SJSA1 (cell line): Measurements from ENCODE around the gene PPFIBP2. TPM values are rescaled to one million over a fixed set of nuclear protein-coding genes. Genes with fewer than 3 reads are reported as not detected.
"Not testable (repeated sequence)": the region's sequence is repeated elsewhere in the genome, so short reads cannot be mapped to it uniquely, and the experiment has no call there.

Experiments
- DNase-seq, 2 experiments: peaks; one replicate each; pipeline ENCODE4 v3.0.0-alpha.2; 2015 to 2020; ENCODE audit warnings: low spot score in 2 of 2, low read depth in 1 of 2
- H3K27ac ChIP-seq: fragments of 250-450 bp; sonication (Bioruptor Pico); 2 replicates; pipeline ENCODE4 v1.5.1; 2020; ENCODE audit warnings: mild to moderate bottlenecking, moderate library complexity
- H3K27me3 ChIP-seq: fragments of 250-450 bp; sonication (Bioruptor Pico); replicated peaks from 2 replicates; pipeline ENCODE4 v1.5.1; 2020; ENCODE audit warnings: mild to moderate bottlenecking, moderate library complexity
- H3K36me3 ChIP-seq: fragments of 250-450 bp; sonication (Bioruptor Pico); 2 replicates; pipeline ENCODE4 v1.5.1; 2020; ENCODE audit warnings: mild to moderate bottlenecking
- H3K4me1 ChIP-seq: fragments of 250-450 bp; sonication (Bioruptor Pico); replicated peaks from 2 replicates; pipeline ENCODE4 v1.6.1; 2021; ENCODE audit warnings: mild to moderate bottlenecking
- H3K4me3 ChIP-seq: fragments of 250-450 bp; sonication (Bioruptor Pico); 2 replicates; pipeline ENCODE4 v1.5.1; 2020; ENCODE audit warnings: mild to moderate bottlenecking
- H3K9me3 ChIP-seq: fragments of 250-450 bp; sonication (Bioruptor Pico); replicated peaks from 2 replicates; pipeline ENCODE4 v1.5.1; 2020; ENCODE audit warnings: mild to moderate bottlenecking
- total RNA-seq: library from RNA; depleted of rRNA; stranded (reverse); fragments of >200 nt; shearing (Covaris generic); gene quantifications from 2 replicates; pipeline ENCODE4 v1.2.3, GENCODE V29; 2014

Gene PPFIBP2
- total RNA-seq, 1 experiment from 2014 or later = 7.4 TPM

- Histone ChIP-seq H3K4me1 (no peaks in the 10 kb centered on the region), H3K27me3 (no peaks in the 10 kb centered on the region), H3K9me3 (no peaks in the 10 kb centered on the region), H3K27ac (no peak overlapping the region), H3K36me3 (no peaks in the 10 kb centered on the region), H3K4me3 (no peak overlapping the region)
- no peak for DNase-seq
These were observed 131.4 kb downstream of the PPFIBP2 start for GRCh38 chr11:7645206-7645605.

GRCh38 chr11:7646866-7647265 lies 133.1 kb downstream of the PPFIBP2 start:
- Histone ChIP-seq H3K27ac (no peak overlapping the region), H3K27me3 (no peaks in the 10 kb centered on the region), H3K4me3 (no peak overlapping the region), H3K9me3 (no peaks in the 10 kb centered on the region), H3K36me3 (no peaks in the 10 kb centered on the region), H3K4me1 (no peaks in the 10 kb centered on the region)
- no peak for DNase-seq

- H3K4me1 ChIP-seq = no peaks in the 10 kb centered on the region
- H3K36me3 ChIP-seq = no peaks in the 10 kb centered on the region
These were observed 134.5 kb downstream of the PPFIBP2 start for GRCh38 chr11:7648264-7648663.

GRCh38 chr11:7651140-7651551 lies 137.3 kb downstream of the PPFIBP2 start:
- Histone ChIP-seq H3K4me3 (no peak overlapping the region), H3K36me3 (no peaks in the 10 kb centered on the region), H3K27ac (no peak overlapping the region), H3K9me3 (no peaks in the 10 kb centered on the region), H3K27me3 (no peaks in the 10 kb centered on the region), H3K4me1 (no peaks in the 10 kb centered on the region)
- DNase-seq = no peak

More at GRCh38 chr11:7648264-7648663, 134.5 kb downstream of the PPFIBP2 start:
- H3K4me3 ChIP-seq = no peak overlapping the region
- no peak overlapping the region for H3K27ac ChIP-seq
- H3K9me3 ChIP-seq = no peaks in the 10 kb centered on the region
- no peaks in the 10 kb centered on the region for H3K27me3 ChIP-seq
- DNase-seq = no peak

DNA sequence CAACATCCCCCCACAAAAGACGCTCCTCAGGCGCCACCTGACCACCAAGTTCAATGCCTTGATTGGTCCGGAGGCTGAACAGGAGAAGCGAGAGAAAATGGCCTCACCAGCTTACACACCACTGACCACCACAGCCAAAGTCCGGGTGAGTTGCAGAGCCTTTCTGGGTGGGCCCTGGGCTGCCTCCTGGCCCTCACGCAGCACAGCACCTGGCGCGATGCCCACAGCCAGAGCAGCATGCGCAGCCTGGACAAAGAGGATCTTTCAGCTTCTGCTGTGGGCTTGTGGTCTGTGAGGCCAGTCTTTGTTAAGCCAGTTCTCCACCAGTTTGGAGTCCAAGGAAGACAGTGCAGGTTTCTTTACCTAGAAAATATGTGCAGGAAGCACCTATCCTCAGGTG lies 137.9 kb downstream of the PPFIBP2 start:
- H3K9me3 ChIP-seq = no peaks in the 10 kb centered on the region
- no peaks in the 10 kb centered on the region for H3K36me3 ChIP-seq
- H3K4me1 ChIP-seq = no peaks in the 10 kb centered on the region
- no peak overlapping the region for H3K27ac ChIP-seq
- no peaks in the 10 kb centered on the region for H3K27me3 ChIP-seq
- DNase-seq = no peak
- no peak overlapping the region for H3K4me3 ChIP-seq

DNA sequence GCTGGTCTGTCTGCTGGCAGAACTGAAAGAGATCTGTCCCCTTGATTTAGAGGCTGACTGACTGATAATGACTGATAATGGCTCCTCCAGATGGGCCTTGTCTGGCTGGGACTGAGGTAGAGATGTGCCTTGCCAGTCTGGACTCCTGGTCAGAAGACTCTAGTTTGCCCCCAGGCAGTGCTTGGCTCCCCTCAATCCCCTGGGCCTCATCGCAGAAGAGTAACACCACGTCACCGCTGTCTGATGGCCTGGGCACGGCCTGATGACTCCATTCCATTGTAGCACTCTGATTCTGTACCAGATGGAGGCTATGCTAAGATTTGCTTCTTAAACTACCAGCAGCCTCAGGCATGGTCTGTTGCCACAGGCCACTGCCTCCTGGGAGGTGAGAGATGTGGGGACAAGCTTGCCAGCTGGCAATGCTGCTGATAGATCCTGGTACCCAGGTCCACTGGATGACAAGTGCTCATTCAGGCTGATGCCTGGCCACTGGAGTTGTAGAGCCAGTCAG lies 140.5 kb downstream of the PPFIBP2 start:
- H3K36me3 ChIP-seq = no peaks in the 10 kb centered on the region
- H3K27me3 ChIP-seq = no peaks in the 10 kb centered on the region
- no peaks in the 10 kb centered on the region for H3K9me3 ChIP-seq
- H3K27ac ChIP-seq = no peak overlapping the region
- no peak for DNase-seq
- no peaks in the 10 kb centered on the region for H3K4me1 ChIP-seq
- H3K4me3 ChIP-seq = no peak overlapping the region

- no peak overlapping the region for H3K4me3 ChIP-seq
- no peaks in the 10 kb centered on the region for H3K9me3 ChIP-seq
- H3K4me1 ChIP-seq = no peaks in the 10 kb centered on the region
- no peaks in the 10 kb centered on the region for H3K27me3 ChIP-seq
- H3K36me3 ChIP-seq = no peaks in the 10 kb centered on the region
- DNase-seq = no peak
- no peak overlapping the region for H3K27ac ChIP-seq
These were observed 141.7 kb downstream of the PPFIBP2 start for GRCh38 chr11:7655253-7656217.

DNA sequence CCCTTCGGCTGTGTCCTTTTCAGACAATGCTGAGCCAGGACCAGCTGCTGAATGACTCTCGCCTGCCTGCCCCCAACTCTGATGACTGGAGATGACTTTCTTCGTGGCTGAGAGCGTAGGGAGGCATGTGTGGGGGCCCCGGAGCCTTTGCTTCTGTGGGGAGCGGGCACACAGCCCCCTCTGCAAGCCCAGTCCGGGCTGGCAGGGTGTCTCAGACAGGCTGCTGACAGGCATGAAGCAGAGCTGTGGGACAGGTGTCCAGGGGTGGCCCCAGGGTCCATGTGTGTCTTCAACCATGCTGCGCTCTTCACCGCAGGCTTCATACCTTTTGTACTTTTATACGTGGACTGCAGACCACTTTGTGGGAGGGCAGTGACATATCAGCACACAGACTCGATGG lies 142.9 kb downstream of the PPFIBP2 start:
- H3K27me3 ChIP-seq = no peaks in the 10 kb centered on the region
- H3K27ac ChIP-seq = no peak overlapping the region
- H3K9me3 ChIP-seq = no peaks in the 10 kb centered on the region
- H3K4me1 ChIP-seq = no peaks in the 10 kb centered on the region
- H3K36me3 ChIP-seq = no peaks in the 10 kb centered on the region
- no peak for DNase-seq
- H3K4me3 ChIP-seq = no peak overlapping the region

DNA sequence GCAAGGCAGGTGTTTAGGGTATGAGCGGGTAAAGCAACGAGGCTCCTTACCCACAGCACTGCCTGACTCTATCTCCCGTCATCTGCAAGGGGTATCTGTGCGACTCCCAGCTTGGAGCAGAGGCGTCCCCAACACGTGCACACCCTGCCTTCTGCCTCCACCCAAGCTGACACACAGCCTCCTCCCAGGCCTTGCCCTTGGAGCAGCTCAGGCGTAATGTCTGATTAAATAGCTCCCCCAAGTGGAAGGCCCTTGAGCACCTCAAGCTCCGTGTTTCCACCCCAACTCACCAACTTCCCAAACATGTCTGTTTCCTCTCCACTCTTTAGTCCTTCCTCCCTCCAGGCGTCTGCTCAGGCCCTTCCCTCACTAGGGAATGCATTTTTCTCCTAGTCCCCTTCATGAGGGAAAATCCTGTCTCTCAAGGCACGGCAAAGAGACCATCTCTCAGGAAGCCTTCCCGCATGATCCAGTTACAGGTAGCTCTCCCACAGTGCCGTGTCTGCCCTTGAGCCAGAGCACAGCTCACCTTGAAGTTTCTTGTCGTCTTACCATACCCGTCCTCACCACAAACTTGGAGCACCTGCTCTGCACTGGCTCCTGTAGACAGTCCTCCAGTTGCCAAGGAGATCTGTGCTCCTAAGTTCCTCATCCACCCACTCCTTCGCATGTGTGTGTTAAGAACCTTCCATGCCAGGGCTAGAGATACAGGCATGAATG lies 143.7 kb downstream of the PPFIBP2 start:
- Histone ChIP-seq H3K27ac (no peak overlapping the region), H3K4me1 (no peaks in the 10 kb centered on the region), H3K4me3 (no peak overlapping the region), H3K9me3 (no peaks in the 10 kb centered on the region), H3K27me3 (no peaks in the 10 kb centered on the region), H3K36me3 (no peaks in the 10 kb centered on the region)
- DNase-seq = peak; percentile 23 to 48

- H3K36me3 ChIP-seq, H3K4me3 ChIP-seq, H3K4me1 ChIP-seq, H3K27me3 ChIP-seq, H3K9me3 ChIP-seq, DNase-seq, H3K27ac ChIP-seq: not testable (repeated sequence)
These were observed 149.7 kb downstream of the PPFIBP2 start for GRCh38 chr11:7663531-7663930.

- no peaks in the 10 kb centered on the region for H3K27me3 ChIP-seq
- no peak overlapping the region for H3K4me3 ChIP-seq
- peaks cover 7% of the 10 kb centered on the region for H3K4me1 ChIP-seq
- no peak overlapping the region for H3K27ac ChIP-seq
- H3K9me3 ChIP-seq = no peaks in the 10 kb centered on the region
- DNase-seq = no peak
- H3K36me3 ChIP-seq = no peaks in the 10 kb centered on the region
These were observed 151.1 kb downstream of the PPFIBP2 start for GRCh38 chr11:7664867-7665266.

DNA sequence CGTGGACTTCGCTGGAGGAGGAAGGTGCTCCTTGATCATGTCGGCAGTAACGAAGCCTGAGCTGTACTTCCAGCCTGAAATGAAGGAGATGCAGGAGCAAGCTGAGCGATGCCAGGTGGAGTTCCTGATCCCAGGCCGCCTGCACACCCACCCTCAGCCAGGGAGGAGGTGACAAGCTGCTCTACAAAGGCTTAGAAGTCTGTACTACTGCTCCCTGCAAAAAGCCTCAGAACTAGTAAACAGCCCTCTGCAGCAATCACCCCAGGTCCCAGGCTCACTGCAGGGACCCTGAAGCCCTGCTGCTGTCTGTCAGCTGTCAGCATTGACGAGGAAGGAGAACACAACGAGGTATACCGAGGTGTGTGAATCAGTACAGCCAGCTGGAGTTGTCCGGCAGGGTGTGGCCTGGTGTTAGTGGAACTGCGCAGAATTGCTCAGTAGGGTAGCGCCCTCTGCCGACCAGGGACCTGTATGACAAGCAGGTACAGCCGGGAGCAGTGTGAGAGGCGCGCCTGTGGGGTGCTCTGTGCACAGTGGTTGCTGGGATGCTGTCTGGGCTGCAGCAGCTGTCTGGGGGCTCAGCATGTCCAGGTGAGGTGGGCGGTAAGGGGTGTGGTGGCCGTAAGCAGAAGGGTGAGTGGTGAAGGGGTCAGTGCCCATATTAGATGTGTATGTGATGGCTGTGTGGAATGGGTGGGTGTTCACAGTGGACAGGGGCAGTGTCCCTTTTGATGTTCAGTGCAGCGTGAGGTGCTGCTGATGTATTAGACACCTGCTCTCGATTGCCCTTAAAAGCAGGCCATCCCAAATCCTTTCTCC lies 151.9 kb downstream of the PPFIBP2 start:
- Histone ChIP-seq H3K27ac (no peak overlapping the region), H3K36me3 (no peaks in the 10 kb centered on the region), H3K9me3 (no peaks in the 10 kb centered on the region), H3K27me3 (no peaks in the 10 kb centered on the region), H3K4me3 (no peak overlapping the region), H3K4me1 (peaks cover 7% of the 10 kb centered on the region)
- DNase-seq = peak; percentile 36 to 70

- H3K36me3 ChIP-seq = no peaks in the 10 kb centered on the region
These were observed 152.6 kb downstream of the PPFIBP2 start for GRCh38 chr11:7666292-7666866.

More at GRCh38 chr11:7666292-7666866, 152.6 kb downstream of the PPFIBP2 start:
- Histone ChIP-seq H3K4me3 (no peak overlapping the region), H3K27ac (no peak overlapping the region), H3K9me3 (no peaks in the 10 kb centered on the region), H3K27me3 (no peaks in the 10 kb centered on the region), H3K4me1 (peaks cover 7% of the 10 kb centered on the region)
- no peak for DNase-seq
